NCI-H187 (cell line): ENCODE measurements around the gene ARMCX2.
"Not testable (repeated sequence)": the region's sequence is repeated elsewhere in the genome, so short reads cannot be mapped to it uniquely, and the experiment has no call there.

Experiments
- DNase-seq, 2 experiments: peaks; one replicate each; lab custom pipeline; 2025; lab: John Stamatoyannopoulos, UW

The ARMCX2 gene

DNA sequence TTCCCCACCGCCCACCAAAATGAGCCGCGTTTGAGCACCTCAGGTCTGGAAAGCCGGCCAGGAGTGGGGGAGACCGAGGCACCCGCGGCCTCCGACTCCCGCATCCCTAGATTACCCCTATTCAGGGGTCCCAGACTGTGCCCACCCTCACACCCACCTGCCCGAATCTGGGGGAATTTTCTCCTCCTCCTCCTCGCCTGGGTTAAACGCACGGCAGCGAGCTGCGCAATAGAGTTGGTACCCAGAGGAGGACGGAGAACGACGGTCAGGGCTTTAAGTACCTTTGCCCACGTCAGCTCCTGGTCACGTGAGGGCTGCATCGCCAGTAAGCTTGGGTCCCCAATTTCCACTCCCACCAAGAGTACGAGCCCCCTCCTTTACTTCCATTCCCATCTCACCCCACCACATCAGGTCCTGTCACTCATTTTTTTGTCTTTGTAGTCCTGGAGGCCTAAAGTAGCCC lies at the start of gene ARMCX2:
Gene ARMCX2 (minus strand): TSS at position 250 of the 463 bp plus-strand sequence. CDS start 2,262 bp downstream, outside the sequence.
- DNase-seq, result peak; percentile 32 to 74

DNA sequence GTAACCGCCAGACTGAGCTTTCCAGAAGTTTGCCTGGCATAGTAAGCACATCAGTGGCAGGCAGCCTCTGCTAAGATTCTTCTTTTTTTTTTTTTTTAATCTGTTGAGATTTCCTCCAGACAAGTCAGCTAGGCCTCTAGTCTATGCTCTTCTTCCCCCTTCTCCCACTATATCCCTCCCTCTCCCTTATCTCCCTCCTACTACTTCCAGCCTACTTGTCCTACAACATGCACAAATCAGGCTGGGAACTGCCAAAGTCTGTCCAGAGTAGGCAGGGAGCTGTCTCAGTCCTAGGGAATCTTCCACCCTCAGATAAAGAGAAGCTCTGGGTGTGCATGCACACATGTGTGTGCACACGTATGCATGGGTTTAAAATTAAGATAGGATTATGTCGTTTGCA lies 49.7 kb upstream of the ARMCX2 start:
- no peak for DNase-seq

DNA sequence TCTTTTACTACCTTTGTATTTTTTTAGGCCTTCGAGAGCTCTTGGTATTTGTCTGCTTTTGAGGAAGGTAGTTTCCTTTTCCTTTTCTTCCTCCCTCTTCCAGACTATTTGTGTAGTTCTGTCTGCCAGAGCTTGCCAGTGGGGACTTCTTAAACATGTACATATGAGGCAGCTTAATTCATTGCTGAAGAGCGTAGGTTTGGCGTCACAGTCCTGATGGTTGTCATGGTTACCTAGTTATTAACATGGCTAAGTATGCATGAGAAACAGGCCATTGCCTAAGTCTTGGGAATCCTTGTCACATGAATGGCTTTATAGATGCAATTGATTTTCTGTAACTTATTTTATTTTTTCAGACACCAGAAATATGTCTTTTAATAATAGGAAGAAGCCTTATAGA lies 48.5 kb upstream of the ARMCX2 start:
- DNase-seq, result no peak

DNA sequence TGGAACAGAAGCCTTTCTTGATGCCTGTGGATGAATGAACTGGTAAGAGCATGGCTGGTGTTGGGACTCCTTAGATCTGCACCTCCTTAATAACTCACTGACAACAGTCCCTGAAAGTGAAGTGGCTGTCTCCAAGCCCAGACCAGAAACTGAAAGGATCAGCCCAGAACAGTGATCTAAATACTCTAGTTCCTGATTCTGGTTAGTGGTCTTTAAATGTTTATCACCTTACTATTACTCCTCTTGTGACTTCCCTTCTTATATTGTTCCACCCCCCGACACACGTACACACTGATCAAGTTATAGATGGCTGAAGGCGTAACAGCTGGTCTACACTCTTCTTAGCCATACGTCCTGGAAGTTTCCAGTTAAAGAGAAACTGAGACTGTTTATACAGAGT lies 33.8 kb upstream of the ARMCX2 start:
- no peak for DNase-seq

DNA sequence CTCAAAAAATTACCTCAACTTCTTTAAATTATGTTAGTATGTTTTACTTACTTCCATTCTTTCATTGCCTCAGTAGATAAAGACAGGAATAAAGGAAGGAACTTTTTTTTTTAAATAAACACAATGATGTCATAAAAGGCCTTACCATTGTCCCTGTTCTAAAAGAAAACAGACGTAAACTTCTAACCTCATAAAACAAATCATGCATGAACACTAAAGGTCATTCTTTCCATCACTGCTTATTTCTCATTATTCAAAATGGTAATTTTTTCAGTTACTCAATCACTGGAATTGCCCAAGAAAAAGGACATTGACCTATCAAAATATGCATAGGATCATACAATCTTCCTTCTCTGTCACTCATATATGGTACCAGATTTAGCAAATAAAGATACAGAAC lies 32.2 kb upstream of the ARMCX2 start:
- no peak for DNase-seq

DNA sequence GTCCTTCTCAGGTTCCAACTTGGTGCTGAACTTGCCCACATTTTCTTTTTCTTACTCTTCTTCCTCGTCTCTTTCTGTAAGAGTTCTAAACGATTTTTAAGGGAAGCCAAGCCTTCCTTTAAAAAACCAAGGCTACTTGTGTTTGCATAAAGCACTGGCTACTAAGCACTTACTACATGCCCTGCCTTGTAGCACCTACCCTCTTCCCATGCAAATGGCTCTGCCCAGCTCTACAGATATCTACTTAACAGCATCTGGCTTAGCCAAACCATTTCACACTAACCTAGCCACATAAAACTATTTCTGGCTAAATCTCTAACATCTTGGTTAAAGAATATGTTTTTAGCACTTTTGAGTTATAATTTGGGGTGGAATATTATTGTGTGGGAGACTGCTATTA lies 26.9 kb upstream of the ARMCX2 start:
- DNase-seq, result no peak

DNA sequence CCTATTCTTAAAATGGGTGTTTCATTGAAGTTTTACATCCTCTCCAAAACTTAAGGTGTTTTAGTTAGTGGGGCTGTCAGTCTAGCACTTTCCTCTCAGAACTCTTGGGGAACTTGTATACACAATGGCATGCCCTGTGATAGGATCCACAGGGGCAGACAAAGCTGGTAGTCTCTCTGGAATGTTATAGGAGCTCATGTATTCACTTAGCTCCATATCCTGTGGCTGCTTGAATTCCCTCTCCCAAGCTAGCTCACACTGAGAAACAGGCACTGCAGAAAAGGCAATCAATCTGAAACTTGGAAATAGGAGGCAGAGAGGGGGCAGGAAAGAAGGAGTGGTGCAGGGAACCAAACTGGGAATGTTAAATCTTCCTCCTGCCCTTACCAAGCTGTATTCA lies 26.3 kb upstream of the ARMCX2 start:
- no peak for DNase-seq

DNA sequence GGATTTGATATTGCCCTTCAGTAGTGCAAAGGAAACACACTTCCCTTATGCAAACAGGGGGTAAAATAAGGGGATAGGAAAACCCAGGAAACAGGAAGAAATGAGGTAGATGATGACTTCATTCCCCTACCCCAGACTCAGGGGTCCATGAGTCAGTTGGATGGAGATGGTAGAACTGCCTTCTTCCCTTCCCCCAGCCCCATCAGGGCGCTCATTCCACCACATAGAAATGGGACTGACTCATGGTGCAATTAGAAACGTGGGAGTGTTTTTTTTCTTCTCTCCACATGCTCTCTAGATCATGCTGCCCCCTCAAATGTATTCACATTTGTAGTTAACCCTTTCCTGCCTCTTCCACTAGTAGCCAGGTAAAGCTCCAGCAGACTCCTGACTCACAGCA lies 23.1 kb upstream of the ARMCX2 start:
- no peak for DNase-seq

DNA sequence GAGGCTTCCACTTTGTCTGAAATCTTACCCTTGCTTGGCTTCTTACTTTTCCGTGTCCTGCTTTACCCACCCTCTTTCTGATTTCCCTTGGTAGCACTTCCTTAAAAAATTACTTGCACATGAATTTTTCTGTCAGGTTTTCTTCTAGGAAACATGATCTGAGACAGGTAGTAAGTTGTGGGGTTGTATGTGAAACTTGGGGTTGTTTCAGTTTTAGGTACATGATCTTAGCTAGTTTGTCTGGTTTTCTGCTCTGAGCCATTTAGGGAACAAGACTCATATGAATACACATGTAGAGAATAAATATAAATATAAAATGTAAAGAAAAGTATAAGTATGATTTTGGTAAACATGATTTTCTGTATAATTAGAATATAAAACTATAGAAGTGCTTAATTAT lies 17.4 kb upstream of the ARMCX2 start:
- no peak for DNase-seq

DNA sequence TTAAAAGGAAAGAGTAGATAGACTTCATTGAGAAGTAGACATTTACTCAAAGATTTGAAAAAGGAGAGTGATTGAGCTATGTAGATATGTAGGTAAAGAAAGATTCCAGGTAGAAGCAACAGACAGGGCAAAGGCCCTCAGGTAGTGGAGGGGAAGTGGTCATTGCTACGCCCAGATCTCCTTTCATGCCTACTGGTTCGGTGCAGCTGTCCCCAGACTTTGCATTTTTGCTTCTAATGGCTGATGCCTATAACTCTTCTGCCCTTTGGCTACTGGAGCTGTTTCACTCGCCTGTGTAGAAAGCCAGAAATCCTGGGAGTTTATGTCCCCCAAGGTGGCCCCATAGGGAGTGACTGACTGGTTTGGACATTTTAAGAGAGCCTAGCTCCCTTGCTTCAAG lies 16.9 kb upstream of the ARMCX2 start:
- no peak for DNase-seq

DNA sequence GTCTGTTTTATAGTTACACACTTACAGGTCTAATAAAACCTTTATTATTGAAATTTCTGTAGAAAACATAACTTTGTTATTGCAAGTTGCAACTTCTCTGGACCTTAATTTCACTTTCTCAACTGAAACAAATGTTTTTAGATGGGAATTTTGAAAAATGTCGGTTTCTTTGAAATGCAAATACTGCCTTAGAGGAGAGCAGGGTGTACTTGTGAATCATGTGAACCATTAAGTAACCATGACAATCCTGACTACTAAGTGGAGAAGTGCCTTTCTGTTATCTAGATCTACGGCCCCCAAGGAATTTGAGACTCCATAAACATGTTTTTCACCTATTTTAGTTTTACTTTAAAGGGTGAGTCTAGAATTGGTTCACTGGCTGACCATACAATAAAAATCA lies 8.5 kb upstream of the ARMCX2 start:
- peak; percentile 24 to 25 for DNase-seq

DNA sequence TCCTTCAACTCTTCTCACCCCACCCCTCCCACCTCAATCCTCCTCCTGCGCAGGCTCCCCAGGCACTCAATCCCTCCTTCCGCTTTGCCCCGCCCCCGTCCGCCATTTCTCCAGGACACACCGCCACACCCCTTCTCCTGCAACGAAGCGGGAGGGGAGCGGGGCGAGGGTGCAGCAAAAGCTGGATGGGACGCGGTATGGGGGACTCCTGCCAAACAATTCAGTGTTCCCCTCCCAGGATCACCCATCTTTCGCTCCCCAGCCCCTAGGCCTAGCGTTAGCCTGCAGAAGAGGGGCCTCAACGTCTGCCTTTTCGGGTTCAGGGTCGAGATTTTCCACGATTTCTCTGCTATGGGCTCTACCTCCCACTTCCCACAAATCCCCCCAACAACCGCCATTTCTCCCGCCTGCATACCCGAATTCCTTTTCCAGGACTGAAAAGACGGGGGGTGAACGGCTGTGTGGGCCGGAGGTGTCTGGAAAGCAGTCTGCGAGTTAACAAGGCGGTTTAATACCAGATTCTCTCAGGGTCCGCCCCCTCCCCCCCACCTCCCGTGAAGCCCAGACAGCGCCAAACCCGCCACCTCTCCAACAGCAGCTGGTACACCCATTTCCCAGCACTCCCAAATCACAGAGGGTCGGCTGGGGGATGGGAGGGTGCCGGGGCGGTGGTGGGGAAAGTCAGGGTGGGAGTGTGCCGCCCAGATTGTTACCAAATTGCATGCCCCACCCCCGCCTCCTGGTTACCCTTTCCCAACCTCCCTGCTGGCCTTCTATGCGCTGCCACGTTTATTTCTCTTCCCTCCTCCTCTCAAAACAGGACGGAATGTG lies 774 bp downstream of the ARMCX2 start:
- DNase-seq, result peak; percentile 45 to 59

DNA sequence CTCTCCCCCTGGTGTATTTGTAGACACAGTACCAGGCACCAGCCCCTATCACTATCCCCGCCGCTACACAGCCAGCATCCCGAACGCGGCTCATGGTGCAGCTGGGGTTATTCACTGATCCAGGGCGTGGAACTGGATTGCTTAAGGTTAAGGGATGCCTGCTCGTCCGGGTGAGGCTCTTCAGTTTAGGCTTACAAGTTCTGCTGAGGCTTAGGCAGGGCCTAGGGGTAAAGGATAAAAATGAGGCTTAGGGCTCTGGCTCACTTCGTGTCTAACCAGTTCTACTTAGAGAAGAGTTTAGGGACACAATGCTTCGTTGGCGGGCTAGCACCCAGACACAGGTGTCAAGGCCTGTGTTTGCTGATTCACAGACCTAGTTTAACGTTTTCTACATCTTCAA lies 2.2 kb downstream of the ARMCX2 start:
- DNase-seq, result no peak

DNA sequence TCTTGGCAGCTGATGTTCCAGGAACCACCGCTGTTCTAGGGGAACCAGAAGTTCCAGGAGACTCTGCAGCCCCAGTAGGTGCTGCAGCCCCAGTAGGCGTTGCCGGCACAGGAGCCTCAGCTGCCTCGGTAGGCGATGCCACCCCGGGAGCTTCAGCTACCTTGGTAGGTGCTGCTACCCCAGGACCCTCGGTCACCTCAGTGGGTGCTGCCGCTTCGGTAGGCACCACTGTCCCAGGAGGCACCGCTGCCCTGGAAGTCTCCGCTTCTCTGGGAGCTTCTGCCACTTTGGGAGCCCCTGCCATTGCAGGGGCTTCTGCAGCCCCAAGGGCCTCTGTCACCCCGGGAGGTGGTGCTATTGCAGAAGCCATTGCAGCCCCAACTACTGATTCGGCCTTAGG lies 2.8 kb downstream of the ARMCX2 start:
- no peak for DNase-seq

DNA sequence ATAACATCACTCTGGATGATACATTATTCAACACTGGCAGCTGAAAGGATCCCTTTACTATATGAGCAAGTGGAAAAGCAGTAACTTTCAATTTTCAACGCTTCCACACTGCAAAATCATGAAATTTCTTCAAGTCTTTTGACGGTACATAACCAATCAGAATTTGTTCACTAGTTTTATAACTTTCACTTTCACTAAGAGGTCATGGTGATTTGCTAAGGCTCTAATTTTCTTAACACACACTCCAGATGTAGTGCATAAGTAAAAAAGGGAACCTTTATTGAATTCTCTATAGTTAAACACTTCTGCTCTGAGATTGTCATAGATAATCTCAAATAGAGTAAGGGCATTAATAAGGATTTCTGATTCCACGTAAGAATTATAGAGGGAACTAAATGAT lies 4.1 kb downstream of the ARMCX2 start:
- no peak for DNase-seq

DNA sequence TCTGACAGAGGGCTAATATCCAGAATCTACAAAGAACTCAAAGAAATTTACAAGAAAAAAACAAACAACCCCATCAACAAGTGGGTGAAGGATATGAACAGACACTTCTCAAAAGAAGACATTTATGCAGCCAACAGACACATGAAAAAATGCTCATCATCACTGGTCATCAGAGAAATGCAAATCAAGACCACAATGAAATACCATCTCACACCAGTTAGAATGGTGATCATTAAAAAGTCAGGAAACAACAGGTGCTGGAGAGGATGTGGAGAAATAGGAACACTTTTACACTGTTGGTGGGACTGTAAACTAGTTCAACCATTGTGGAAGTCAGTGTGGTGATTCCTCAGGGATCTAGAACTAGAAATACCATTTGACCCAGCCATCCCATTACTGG lies 11.9 kb downstream of the ARMCX2 start:
- DNase-seq, result not testable (repeated sequence)

DNA sequence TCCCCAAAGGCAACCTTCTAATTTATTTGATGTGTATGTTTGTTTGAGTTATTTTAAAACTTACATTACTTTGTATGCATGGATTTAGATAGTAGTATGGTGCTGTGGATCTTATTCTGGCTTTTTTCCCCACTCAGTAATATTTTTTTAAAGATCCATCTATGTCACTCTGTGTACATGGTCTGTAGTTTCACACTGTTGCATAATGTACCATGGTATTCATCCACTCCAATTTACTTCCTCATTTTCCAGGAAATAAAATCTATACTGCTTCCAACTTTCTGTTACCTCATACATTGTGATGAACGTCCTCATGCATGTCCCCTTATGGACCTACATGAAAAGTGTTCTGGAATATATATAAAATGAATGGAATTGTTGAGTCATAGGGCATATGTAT lies 17.6 kb downstream of the ARMCX2 start:
- no peak for DNase-seq

DNA sequence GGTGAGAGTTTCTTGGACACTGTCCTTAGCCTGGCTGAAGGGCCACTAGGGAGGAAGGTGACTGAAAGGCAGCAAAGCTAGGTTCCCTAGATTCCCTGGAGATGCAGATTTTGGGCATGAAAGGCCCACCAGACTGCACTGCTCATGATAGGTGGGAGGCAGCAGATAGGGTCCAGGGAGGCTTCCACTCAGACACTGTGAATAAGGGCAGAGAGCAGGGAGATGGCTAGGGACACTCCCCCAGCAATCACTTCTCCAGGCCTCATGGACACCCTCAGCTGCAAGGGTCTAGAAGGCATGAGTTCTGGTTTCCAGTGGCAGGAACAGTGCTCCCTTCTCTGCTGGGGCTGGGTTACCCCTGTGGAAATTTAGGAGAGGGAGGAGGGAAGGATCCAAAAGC lies 20.1 kb downstream of the ARMCX2 start:
- DNase-seq, result no peak

DNA sequence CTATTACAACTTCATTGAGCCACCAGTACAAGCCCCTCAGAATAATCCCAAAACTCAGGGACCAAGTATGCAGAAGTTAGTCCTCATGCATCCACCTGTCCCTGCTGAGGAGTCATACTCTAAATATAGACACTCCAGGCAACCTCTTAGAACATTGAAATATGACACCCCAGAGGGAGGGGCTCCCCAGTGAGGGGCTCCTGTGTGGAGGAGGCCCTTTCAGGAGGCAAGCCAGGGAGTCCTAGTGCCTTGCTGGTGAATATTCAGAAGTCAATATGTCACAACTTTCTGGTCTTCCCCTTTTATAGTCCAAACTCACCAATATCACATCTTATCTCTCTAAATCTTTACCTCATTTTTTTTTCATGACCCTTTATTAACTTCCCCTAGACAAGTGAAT lies 40.3 kb downstream of the ARMCX2 start:
- peak; percentile 20 to 43 for DNase-seq

DNA sequence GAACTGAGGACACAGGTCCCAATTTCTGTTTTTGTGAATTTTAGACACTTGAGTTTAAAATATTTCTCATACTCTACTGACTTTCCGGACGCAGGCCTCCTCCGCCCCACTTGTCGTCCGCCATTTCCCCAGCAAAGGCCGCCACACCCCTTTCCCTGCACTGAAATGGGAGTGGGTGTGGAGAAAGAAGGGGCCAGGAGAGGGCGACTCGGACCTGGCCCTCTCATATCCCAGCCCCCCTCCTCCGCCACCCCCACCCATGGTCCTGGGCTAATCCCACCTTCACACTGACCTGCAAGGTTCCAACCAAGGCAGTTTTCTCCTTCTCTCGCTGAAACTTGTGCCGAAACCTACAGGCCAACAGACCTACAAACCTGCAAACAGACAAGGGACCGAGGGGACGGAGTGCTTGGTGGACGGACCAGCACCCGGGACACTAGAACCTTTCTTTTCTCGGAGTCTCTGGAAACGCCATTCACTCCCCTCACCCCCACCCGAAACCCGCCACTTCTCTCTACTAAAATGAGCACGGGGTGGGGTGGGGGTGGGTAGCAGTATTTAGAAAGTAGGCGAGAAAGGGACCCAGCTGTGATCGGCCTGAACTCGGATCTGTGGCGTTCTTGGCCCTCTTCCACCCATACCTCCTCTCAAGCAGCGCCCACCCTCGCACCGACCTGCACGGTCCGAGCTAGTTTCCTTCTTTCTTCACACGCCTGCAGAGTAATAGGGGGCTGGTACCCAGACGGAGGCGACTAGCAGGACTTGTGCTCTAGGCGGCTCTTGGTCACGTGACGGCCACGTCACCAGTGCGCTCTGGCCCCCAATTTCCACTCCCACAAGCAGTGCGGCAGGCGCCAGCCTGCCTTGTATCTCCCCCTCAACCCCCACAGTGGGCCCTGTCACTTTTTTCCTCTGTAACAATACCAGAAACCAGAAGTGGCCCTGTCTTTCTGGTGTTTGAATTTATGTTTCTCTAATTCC lies 42.1 kb downstream of the ARMCX2 start, which contains the start of gene ARMCX6:
Gene ARMCX6 (minus strand): TSS at position 790 of the 981 bp plus-strand sequence. CDS start 1,380 bp downstream, outside the sequence.
- DNase-seq, result peak; percentile 7 to 63

DNA sequence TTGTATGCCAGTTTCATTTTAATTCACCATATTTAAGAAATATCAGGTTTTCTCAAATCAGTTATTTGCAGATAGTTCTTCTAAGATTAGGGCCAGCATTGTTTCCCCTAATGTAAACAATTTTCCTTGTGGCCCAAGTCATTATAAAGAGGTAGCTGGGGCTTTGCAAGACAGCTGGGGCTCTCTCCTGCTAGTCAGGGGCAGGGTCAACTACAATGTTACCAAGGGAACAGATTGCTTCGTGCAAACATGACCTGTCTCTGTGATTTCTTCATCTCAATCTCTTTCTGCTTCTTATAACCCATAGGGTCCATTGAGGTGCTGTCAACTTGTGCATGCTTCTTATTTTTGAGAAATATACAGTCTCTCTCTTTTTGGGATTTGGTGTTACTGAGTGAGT lies 53.9 kb downstream of the ARMCX2 start:
- DNase-seq, result no peak
